LNCAP (cell line): ENCODE results near the gene ERMAP.
A peak's percentile ranks its signal among the peaks of the same experiment; 100 is the strongest.

Experiments
- TF ChIP-seq, protein P1 (sequence below): fragments of 450-650 bp; IDR thresholded peaks from 2 replicates; pipeline ENCODE4 v1.5.1; 2017; ENCODE audit warnings: mild to moderate bottlenecking

ERMAP gene

DNA sequence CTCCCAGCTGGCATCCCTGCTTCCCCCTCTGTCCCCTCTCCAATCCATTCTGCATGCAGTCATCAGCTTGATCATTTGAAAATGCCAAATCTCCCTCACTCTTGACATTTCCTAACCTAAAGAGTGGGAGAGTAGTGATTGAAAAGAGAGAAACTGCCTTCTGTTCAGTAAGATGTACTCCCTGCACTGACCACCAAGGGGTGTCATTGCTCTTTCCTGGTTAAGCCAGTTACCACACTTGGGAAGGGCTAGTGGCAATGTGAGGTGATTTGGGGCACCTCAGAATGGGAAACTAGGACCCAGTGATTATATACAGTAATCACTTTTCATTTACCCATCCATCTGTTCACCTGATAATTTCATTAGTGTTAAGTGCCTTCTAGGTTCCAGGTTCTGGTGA, 39.1 kb upstream of the ERMAP start:
- TF ChIP-seq, protein P1, sequence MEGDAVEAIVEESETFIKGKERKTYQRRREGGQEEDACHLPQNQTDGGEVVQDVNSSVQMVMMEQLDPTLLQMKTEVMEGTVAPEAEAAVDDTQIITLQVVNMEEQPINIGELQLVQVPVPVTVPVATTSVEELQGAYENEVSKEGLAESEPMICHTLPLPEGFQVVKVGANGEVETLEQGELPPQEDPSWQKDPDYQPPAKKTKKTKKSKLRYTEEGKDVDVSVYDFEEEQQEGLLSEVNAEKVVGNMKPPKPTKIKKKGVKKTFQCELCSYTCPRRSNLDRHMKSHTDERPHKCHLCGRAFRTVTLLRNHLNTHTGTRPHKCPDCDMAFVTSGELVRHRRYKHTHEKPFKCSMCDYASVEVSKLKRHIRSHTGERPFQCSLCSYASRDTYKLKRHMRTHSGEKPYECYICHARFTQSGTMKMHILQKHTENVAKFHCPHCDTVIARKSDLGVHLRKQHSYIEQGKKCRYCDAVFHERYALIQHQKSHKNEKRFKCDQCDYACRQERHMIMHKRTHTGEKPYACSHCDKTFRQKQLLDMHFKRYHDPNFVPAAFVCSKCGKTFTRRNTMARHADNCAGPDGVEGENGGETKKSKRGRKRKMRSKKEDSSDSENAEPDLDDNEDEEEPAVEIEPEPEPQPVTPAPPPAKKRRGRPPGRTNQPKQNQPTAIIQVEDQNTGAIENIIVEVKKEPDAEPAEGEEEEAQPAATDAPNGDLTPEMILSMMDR = peak; percentile 60

DNA sequence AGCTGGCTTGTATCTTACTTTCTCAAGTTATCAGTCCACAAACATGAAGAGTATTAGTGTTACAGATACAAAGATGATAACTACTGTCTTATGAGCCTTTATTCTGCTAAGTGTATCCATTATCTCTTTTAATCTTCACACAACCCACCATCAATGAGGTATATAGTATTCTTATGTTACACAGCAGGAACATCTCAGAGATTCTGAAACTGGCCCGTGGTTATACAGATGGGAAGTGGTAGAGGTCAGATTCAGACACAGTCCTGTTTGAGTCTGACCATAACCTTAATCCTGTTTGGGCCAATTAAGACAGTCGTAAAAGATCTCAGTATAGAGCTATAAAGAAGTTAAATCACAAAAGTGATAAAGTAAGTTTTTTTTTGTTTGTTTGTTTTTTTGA, 37.2 kb upstream of the ERMAP start:
- TF ChIP-seq, protein P1 = no peak

DNA sequence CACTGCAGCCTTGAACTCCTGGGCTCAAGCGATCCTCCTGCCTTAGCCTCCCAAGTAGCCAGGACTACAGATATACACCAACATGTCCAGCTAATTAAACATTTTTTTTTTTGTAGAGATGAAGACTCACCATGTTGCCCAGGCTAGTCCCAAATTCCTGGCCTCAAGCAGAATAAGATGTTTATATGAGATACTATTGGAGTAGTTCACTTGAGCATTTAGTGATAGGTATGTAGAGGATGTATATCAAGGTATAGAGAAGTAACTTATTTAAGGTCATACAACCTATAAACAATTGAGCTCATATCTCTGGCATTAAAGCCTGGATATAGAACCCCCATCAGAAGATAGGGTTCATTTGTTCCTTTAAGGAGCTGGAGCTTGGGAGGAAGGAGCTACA, 36.7 kb upstream of the ERMAP start:
- TF ChIP-seq, protein P1 = no peak

DNA sequence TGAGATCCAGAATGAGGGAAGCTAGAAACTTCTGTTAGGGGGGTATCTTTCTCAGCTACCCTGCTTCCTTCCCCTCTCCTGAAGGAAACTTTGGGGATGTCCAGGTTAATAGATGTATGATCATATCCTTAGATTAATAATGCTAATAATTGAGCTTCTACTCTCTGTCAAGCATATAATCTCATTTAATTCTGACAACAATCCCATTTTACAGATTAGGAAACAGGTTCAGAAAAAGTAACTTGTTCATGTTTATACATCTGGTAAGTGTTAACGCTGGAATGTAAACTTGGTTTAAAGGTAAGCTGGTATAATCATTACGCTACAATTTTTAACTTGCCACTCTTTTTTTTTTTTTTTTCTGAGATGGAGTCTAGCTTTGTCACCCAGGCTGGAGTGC, 33.8 kb upstream of the ERMAP start:
- TF ChIP-seq, protein P1 = no peak

DNA sequence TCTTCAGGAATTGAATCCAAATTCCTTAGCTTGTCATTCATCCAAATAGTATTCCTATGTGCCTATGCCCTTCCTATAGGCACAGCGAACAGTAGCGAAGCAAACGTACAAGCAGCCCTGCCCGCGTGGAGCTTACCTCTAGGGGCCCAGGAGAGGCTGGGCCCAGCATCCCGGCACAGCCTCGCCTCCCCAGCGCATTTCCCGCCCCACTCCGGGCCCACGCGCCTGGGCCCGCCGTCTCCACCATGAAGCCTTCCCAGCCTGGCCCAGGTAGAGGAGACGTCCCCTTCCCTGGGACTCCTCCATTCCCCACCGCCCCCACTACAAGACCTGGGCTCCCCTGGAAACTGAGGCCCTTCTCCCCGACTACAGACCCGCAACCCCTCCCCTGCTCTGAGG, 32.4 kb upstream of the ERMAP start:
- TF ChIP-seq, protein P1 = no peak

DNA sequence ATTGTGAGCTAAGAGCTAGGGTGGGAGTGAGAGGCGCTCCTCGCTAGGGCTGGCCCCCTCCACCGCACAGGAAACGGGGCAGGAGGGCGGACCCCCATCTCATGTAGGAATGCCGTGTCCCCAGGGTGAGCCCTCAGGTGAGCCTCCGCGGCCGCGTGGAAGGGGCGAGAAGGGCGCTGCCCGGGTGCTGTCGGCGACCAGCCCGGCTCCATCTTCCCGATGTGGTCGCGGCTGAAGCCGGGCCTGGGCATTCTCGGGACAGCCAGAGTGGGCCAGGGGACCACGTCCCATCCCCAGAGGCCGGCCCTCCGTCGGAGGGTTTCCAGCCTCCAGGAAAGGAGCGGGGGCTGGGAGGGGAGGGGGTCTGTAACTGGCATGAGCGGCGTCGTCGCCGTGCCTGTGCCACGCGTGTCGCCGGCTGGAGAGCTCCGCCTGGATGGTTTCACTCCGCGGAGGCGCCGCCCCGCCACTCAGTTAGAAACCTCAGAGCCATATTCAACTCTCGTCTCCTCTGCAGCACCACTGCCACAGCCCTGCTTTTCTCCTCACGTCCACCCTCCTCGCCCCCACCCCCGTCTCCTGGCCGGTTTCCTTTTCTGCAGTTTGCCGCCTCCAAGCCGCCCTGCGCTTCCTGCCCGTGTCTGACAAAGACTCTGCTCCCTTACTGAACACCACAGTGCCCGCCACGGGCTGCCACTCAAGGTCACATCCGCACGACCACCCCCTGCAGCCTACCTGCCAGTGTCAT, 31.8 kb upstream of the ERMAP start, which contains the start of gene TMEM269:
Gene TMEM269, plus strand, starts transcription at position 46 of the 748 bp plus-strand sequence. CDS start 4,903 bp downstream, outside the sequence.
- TF ChIP-seq, protein P1 = no peak

DNA sequence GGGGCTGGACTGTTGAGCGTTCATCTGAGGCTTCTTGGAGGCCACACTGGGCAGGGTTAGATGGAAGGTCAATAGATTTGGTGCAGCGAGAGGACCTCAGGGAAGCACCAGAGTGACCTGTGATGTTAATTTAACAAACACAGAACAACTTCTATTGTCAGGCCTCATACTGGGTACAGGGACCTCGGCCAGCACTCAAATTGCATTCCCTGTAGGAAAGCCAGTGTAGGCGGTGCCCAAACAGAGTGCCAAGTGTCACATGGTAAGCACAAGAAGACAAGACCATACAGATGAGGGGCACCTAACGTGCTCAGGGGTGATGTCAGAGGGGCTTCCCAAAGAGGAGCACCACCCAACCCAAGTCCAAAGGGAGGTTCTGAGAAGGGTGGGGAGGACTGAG, 30.8 kb upstream of the ERMAP start:
- TF ChIP-seq, protein P1 = no peak
